ENCODE data around the gene INPP5F.

Gene INPP5F

GRCh38 chr10:119725828-119726675 is at the start of gene INPP5F:
Gene INPP5F, plus strand, starts transcription at chr10:119726050. Its CDS starts 213 bp downstream, at chr10:119726263.
- no peak for TF ChIP-seq CTCF (IDR thresholded peaks at IDR 0.05; ENCODE audit: low read depth, low read length, missing control alignments)
- peak; percentile 91 for DNase-seq (ENCODE audit: extremely low read depth, low read depth)
- H3K4me3 ChIP-seq (replicated peaks; ENCODE audit: low read depth, low read length), result peak within 1 kb of the TSS; percentile 58

- H3K4me3 ChIP-seq (replicated peaks; ENCODE audit: low read depth, low read length), result no peak overlapping the region
- no peak for DNase-seq (ENCODE audit: extremely low read depth, low read depth)
- no peak for TF ChIP-seq CTCF (IDR thresholded peaks at IDR 0.05; ENCODE audit: low read depth, low read length, missing control alignments)
Observed at GRCh38 chr10:119677126-119677525, 48.7 kb upstream of the INPP5F start.

- TF ChIP-seq CTCF (IDR thresholded peaks at IDR 0.05; ENCODE audit: low read depth, low read length, missing control alignments), result no peak
- no peak for DNase-seq (ENCODE audit: extremely low read depth, low read depth)
- no peak overlapping the region for H3K4me3 ChIP-seq (replicated peaks; ENCODE audit: low read depth, low read length)
Observed at GRCh38 chr10:119677904-119678755, 47.7 kb upstream of the INPP5F start.

- DNase-seq (ENCODE audit: extremely low read depth, low read depth), result no peak
- no peak overlapping the region for H3K4me3 ChIP-seq (replicated peaks; ENCODE audit: low read depth, low read length)
- no peak for TF ChIP-seq CTCF (IDR thresholded peaks at IDR 0.05; ENCODE audit: low read depth, low read length, missing control alignments)
Observed at GRCh38 chr10:119679480-119679829, 46.4 kb upstream of the INPP5F start.

GRCh38 chr10:119680050-119680449 is 45.8 kb upstream of the INPP5F start:
- no peak overlapping the region for H3K4me3 ChIP-seq (replicated peaks; ENCODE audit: low read depth, low read length)
- no peak for TF ChIP-seq CTCF (IDR thresholded peaks at IDR 0.05; ENCODE audit: low read depth, low read length, missing control alignments)
- peak; percentile 66 for DNase-seq (ENCODE audit: extremely low read depth, low read depth)

- H3K4me3 ChIP-seq (replicated peaks; ENCODE audit: low read depth, low read length), result no peak overlapping the region
- TF ChIP-seq CTCF (IDR thresholded peaks at IDR 0.05; ENCODE audit: low read depth, low read length, missing control alignments), result no peak
- DNase-seq (ENCODE audit: extremely low read depth, low read depth), result no peak
Observed at GRCh38 chr10:119680650-119681081, 45.2 kb upstream of the INPP5F start.

Data from HFF-Myc (cell line).